GM19463 (cell line): ENCODE data around the gene CD4.

Source experiments
- ATAC-seq: cut with Tn5 transposase; IDR thresholded peaks from one replicate; pipeline ENCODE4 v1.9.1; 2021; ENCODE audit warnings: mild to moderate bottlenecking, moderate library complexity; ENCODE audit not compliant: unreplicated experiment

Gene CD4

GRCh38 chr12:6843118-6843902 is 54.0 kb downstream of the CD4 start:
- ATAC-seq, result no peak

- ATAC-seq, result no peak
Observed at GRCh38 chr12:6845395-6845794, 56.1 kb downstream of the CD4 start.

GRCh38 chr12:6846316-6846869 is 57.1 kb downstream of the CD4 start:
- no peak for ATAC-seq

GRCh38 chr12:6847676-6848075 is 58.3 kb downstream of the CD4 start:
- no peak for ATAC-seq

- no peak for ATAC-seq
Observed at GRCh38 chr12:6849427-6849826, 60.1 kb downstream of the CD4 start.

- ATAC-seq, result no peak
Observed at GRCh38 chr12:6849976-6850560, 60.7 kb downstream of the CD4 start.

GRCh38 chr12:6850796-6851152 is 61.4 kb downstream of the CD4 start:
- ATAC-seq, result no peak

GRCh38 chr12:6851153-6851920 is 62.0 kb downstream of the CD4 start, which contains the start of gene CDCA3:
CDCA3 (minus strand) TSS chr12:6851286; CDS start chr12:6850952, 334 bp downstream.
- ATAC-seq, result peak; percentile 44

GRCh38 chr12:6851921-6852650 is 62.8 kb downstream of the CD4 start, which contains the start of gene USP5:
USP5 (plus strand) TSS chr12:6852150; CDS start chr12:6852180, 30 bp downstream.
- peak; percentile 69 for ATAC-seq

GRCh38 chr12:6852651-6853354 is 63.5 kb downstream of the CD4 start:
- ATAC-seq, result no peak

- ATAC-seq, result no peak
Observed at GRCh38 chr12:6853626-6854025, 64.3 kb downstream of the CD4 start.

- no peak for ATAC-seq
Observed at GRCh38 chr12:6854036-6854435, 64.7 kb downstream of the CD4 start.

GRCh38 chr12:6855322-6855721 is 66.0 kb downstream of the CD4 start:
- ATAC-seq, result no peak

- ATAC-seq, result no peak
Observed at GRCh38 chr12:6858799-6859198, 69.5 kb downstream of the CD4 start.

- ATAC-seq, result no peak
Observed at GRCh38 chr12:6860116-6860515, 70.8 kb downstream of the CD4 start.

GRCh38 chr12:6860942-6861341 is 71.6 kb downstream of the CD4 start:
- no peak for ATAC-seq

- ATAC-seq, result no peak
Observed at GRCh38 chr12:6861391-6861790, 72.1 kb downstream of the CD4 start.

- ATAC-seq, result no peak
Observed at GRCh38 chr12:6863033-6863432, 73.7 kb downstream of the CD4 start.

GRCh38 chr12:6863586-6864321 is 74.4 kb downstream of the CD4 start:
- ATAC-seq, result no peak
